Natural killer cell (primary cell): ENCODE results near the gene MYLK4. TPM values are rescaled to one million over a fixed set of nuclear protein-coding genes. Genes with fewer than 3 reads are reported as not detected.
A peak's percentile ranks its signal among the peaks of the same experiment; 100 is the strongest.
"Not testable (repeated sequence)": the region's sequence is repeated elsewhere in the genome, so short reads cannot be mapped to it uniquely, and the experiment has no call there.

Experiments used
- ATAC-seq, 3 donors: fragments of 150-1000 bp in 2 of 3; fragments of 200-7000 bp in 1 of 3; cut with Tn5 transposase; 1 replicate in 1 of 3; 2 replicates in 2 of 3; pipeline ENCODE4 v1.10.0; 2021; ENCODE audit warnings: mild to moderate bottlenecking in 2 of 3, moderate library complexity in 2 of 3
- DNase-seq, 2 donors: peaks; one replicate each; pipeline versions ENCODE4 v3.0.0 to v3.0.0-alpha.2; 2013 to 2021; ENCODE audit warnings: mixed read lengths in 1 of 2
- H3K27ac ChIP-seq: one replicate; pipeline ENCODE4 v1.5.1; 2013; ENCODE audit warnings: mild to moderate bottlenecking, low read length
- H3K27me3 ChIP-seq: one replicate; pipeline ENCODE4 v1.6.1; 2013; ENCODE audit warnings: low read length; ENCODE audit not compliant: control insufficient read depth, insufficient read depth
- H3K36me3 ChIP-seq: one replicate; pipeline ENCODE4 v1.6.1; 2013; ENCODE audit warnings: low read length; ENCODE audit not compliant: control insufficient read depth, insufficient read depth
- H3K4me1 ChIP-seq: one replicate; pipeline ENCODE4 v1.6.1; 2013; ENCODE audit warnings: low read length; ENCODE audit not compliant: control insufficient read depth, insufficient read depth
- H3K4me3 ChIP-seq: one replicate; pipeline ENCODE4 v1.5.1; 2013; ENCODE audit warnings: low read length
- H3K9me3 ChIP-seq: one replicate; pipeline ENCODE4 v1.6.1; 2013; ENCODE audit warnings: low read length; ENCODE audit not compliant: control insufficient read depth, insufficient read depth
- H3K27ac Mint-ChIP-seq, 2 donors: one replicate each; pipeline ENCODE4 v1.8.0; 2022; ENCODE audit warnings: mild to moderate bottlenecking in 2 of 2, mixed read lengths in 2 of 2, moderate library complexity in 1 of 2
- H3K27me3 Mint-ChIP-seq, 2 donors: one replicate each; pipeline ENCODE4 v1.8.0; 2022; ENCODE audit warnings: low read depth in 2 of 2, mixed read lengths in 2 of 2
- H3K36me3 Mint-ChIP-seq: one replicate; pipeline ENCODE4 v1.8.0; 2022; ENCODE audit warnings: mixed read lengths
- H3K4me1 Mint-ChIP-seq, 2 donors: one replicate each; pipeline ENCODE4 v1.8.0; 2022; ENCODE audit warnings: mixed read lengths in 2 of 2
- H3K4me3 Mint-ChIP-seq: one replicate; pipeline ENCODE4 v1.8.0; 2022; ENCODE audit warnings: mild to moderate bottlenecking, moderate library complexity, mixed read lengths
- H3K9me3 Mint-ChIP-seq, 2 donors: one replicate each; pipeline ENCODE4 v1.8.0; 2022; ENCODE audit warnings: mixed read lengths in 2 of 2
- WGBS: methylation state at CpG from one replicate; pipeline ENCODE4 v1.1.7; 2013; ENCODE audit warnings: missing lambda C conversion rate; ENCODE audit not compliant: insufficient coverage; 5-methylcytosine and 5-hydroxymethylcytosine counted together
- intact Hi-C: fragments of 100-400 bp; cut with micrococcal nuclease; formaldehyde crosslinking; loops from one replicate; pipeline ENCODE4 v1.14.2; 2022
- total RNA-seq, 4 donors: library from RNA; stranded (reverse); fragments of 120-200 nt in 1 of 4; gene quantifications; one replicate each; pipeline versions ENCODE4 v1.2.3 to v1.2.4, GENCODE V29; 2013 to 2022
- TF ChIP-seq, protein P1 (sequence below): fragments of 200-600 bp; IDR thresholded peaks from one replicate; pipeline ENCODE4 v1.8.0; 2022; ENCODE audit warnings: antibody characterized with exemption

The MYLK4 gene
- total RNA-seq, 3 donors from 2014 or later (not counting 1 experiment from before 2014, with no cell fraction given): 0.45 to 1.1 (median 0.88) TPM

DNA sequence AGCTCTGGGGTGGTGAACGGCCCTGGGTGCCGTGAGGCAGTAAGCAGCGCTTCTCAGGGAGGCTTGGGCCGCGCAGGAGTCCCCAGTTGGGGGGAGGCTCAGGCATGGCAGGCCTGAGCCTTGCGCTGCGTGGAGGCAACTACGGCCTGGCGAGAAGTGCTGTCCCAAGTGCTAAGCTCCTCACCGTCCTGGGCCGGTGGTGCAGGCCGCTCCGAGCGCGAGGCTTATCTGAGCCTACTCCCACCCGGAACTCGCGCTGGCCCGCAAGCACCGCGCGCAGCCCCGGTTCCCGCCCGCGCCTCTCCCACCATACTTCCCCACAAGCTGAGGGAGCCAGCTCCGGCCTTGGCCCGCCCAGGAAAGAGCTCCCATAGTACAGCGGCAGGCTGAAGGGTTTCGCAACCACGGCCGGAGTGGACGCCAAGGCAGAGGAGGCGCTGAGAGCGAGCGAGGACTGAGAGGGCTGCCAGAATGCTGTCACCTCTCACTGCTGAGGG is 12.7 kb upstream of the MYLK4 start:
- intact Hi-C loops: loop anchor here (10.0 kb wide), 1 partner anchor 519 kb away; the partner anchor contains the start of gene GMDS
- no peak overlapping the region for H3K4me3 ChIP-seq
- no peaks in the 10 kb centered on the region for H3K36me3 ChIP-seq
- DNase-seq (peak in 1 of 2 donors; percentile 15), ATAC-seq (no peak)
- H3K36me3 Mint-ChIP-seq: no peaks in the 10 kb centered on the region
- H3K27ac Mint-ChIP-seq: peak overlapping the region in 1 of 2 donors; percentile 98
- H3K4me1 ChIP-seq: peaks cover 25% of the 10 kb centered on the region
- TF ChIP-seq, protein P1, sequence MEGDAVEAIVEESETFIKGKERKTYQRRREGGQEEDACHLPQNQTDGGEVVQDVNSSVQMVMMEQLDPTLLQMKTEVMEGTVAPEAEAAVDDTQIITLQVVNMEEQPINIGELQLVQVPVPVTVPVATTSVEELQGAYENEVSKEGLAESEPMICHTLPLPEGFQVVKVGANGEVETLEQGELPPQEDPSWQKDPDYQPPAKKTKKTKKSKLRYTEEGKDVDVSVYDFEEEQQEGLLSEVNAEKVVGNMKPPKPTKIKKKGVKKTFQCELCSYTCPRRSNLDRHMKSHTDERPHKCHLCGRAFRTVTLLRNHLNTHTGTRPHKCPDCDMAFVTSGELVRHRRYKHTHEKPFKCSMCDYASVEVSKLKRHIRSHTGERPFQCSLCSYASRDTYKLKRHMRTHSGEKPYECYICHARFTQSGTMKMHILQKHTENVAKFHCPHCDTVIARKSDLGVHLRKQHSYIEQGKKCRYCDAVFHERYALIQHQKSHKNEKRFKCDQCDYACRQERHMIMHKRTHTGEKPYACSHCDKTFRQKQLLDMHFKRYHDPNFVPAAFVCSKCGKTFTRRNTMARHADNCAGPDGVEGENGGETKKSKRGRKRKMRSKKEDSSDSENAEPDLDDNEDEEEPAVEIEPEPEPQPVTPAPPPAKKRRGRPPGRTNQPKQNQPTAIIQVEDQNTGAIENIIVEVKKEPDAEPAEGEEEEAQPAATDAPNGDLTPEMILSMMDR: no peak
- H3K27me3 ChIP-seq: no peaks in the 10 kb centered on the region
- peaks cover 30 to 33% of the 10 kb centered on the region in 2 donors for H3K4me1 Mint-ChIP-seq
- WGBS: 97% methylated on average over 36 of the region's 36 CpGs
- no peaks in the 10 kb centered on the region for H3K9me3 ChIP-seq
- H3K4me3 Mint-ChIP-seq: no peak overlapping the region
- no peaks in the 10 kb centered on the region for H3K9me3 Mint-ChIP-seq
- H3K27ac ChIP-seq: no peak overlapping the region
- H3K27me3 Mint-ChIP-seq: no peaks in the 10 kb centered on the region

DNA sequence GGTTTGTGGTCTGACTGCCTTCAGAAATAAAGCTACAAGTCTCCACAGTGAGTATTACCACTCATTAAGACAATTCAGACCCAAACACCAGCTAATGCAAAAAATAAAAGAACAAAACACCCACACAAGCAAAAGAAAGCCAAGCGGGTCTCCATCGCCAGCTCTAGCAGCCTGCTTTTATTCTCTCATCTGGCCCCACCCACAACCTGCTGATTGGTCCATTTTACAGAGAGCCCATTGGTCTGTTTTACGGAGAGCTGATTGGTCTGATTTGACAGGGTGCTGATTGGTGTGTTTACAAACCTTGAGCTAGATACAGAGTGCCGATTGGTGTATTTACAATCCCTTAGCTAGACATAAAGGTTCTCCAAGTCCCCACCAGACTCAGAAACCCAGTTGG is 12.1 kb upstream of the MYLK4 start:
- H3K9me3 ChIP-seq, H3K27ac ChIP-seq, H3K27me3 ChIP-seq, H3K27me3 Mint-ChIP-seq, H3K36me3 Mint-ChIP-seq, H3K36me3 ChIP-seq, H3K9me3 Mint-ChIP-seq, H3K4me3 ChIP-seq, ATAC-seq: not testable (repeated sequence)
- peaks cover 21% of the 10 kb centered on the region for H3K4me1 ChIP-seq
- intact Hi-C loops: loop anchor here (10.0 kb wide), 1 partner anchor 518 kb away; the partner anchor contains the start of gene GMDS
- Mint-ChIP-seq H3K4me1 (peaks cover 25 to 28% of the 10 kb centered on the region in 2 donors), H3K4me3 (peak overlapping the region; percentile 18), H3K27ac (peak overlapping the region in 1 of 2 donors; percentile 58)
- peak in 1 of 2 donors; percentile 21 for DNase-seq
- 78% methylated on average over 4 of the region's 4 CpGs for WGBS

DNA sequence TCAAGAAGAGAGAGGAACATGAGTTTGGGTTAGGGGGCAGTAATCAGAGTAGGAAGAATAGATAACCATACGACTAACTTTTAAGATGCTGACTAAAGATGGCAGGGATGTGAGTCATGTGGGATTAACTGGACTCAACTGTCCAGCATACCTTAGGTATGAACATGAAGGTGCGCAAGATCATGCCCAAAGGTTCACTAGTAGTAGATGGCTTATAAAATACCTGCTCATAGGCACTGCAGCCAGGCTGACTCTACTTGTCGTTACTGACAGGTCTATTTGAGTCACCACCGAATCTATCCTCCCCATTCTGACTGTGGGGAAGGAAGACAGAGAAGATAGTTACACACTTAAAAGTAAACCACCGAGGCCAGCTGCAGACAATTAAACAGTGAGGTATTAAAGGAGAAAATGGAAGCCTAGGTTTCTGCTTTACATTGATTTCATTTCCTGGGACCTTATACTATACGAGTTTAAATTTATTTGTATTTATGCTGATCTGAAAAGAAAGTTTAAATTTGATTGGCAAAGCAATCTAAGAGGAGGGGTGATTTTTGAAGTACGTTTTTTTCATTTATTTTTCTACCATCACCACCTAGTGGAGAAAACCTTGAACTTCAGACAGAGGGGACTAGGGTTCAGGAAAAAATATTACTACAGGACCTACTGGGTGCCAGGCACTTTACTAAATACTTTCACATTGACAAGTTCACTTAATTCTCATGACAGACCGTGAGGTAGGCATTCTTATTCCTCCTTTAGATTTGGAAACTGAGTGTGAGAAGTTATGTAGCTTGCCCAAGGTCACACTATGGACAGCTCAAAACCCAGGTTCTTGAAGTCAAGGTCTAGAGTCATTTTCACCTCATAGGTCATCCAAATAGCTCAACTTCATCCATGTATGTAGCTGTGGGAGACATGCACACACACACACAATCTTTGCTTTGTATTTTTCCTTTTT is 10.4 kb upstream of the MYLK4 start:
- no peaks in the 10 kb centered on the region for H3K9me3 ChIP-seq
- intact Hi-C loops: loop anchor here (10.0 kb wide), 1 partner anchor 516 kb away; the partner anchor contains the start of gene GMDS
- no peaks in the 10 kb centered on the region for H3K36me3 ChIP-seq
- Mint-ChIP-seq H3K27me3 (peaks cover 5 to 7% of the 10 kb centered on the region in 2 donors), H3K4me1 (peaks cover 9 to 16% of the 10 kb centered on the region in 2 donors), H3K4me3 (peak overlapping the region; percentile 67), H3K36me3 (no peaks in the 10 kb centered on the region), H3K27ac (no peak overlapping the region), H3K9me3 (no peaks in the 10 kb centered on the region)
- no peak overlapping the region for H3K4me3 ChIP-seq
- WGBS: 83% methylated on average over 4 of the region's 8 CpGs
- DNase-seq (peak in 1 of 2 donors; percentile 64), ATAC-seq (no peak)
- TF ChIP-seq, protein P1: peak; percentile 60
- H3K27me3 ChIP-seq: peaks cover 2% of the 10 kb centered on the region
- H3K4me1 ChIP-seq: peaks cover 7% of the 10 kb centered on the region
- no peak overlapping the region for H3K27ac ChIP-seq

DNA sequence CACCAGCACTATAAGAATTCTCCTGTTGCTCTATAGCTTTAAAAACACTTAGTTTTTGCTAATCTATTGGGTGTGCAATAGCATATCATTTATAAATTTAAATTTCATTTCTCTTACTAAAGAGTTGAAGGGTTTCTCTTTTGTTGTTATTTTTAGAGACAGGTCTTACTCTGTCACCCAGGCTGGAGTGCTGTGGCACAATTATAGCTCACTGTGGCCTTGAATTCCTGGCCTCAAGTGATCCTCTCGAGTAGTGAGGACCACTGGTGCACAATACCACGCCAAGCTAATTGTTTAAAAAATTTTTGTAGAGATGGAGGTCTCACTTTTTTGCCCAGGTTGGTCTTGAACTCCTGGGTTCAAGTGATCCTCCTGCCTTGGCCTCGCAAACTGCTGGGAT is 8.3 kb upstream of the MYLK4 start:
- H3K4me3 ChIP-seq: no peak overlapping the region
- whole genome bisulfite sequencing: 81% methylated on average over 3 of the region's 3 CpGs
- no peak overlapping the region for H3K27ac Mint-ChIP-seq

More for the DNA sequence above, 8.3 kb upstream of the MYLK4 start:
- Histone ChIP-seq H3K36me3 (no peaks in the 10 kb centered on the region), H3K27ac (no peak overlapping the region), H3K4me1 (peaks cover 1% of the 10 kb centered on the region), H3K27me3 (peaks cover 2% of the 10 kb centered on the region), H3K9me3 (no peaks in the 10 kb centered on the region)
- DNase-seq: no peak
- ATAC-seq: no peak
- intact Hi-C loops: no loop called here
- Mint-ChIP-seq H3K4me1 (peaks cover 0 to 7% of the 10 kb centered on the region in 2 donors), H3K9me3 (no peaks in the 10 kb centered on the region), H3K36me3 (no peaks in the 10 kb centered on the region), H3K4me3 (no peak overlapping the region), H3K27me3 (peaks cover 16 to 19% of the 10 kb centered on the region in 2 donors)
- TF ChIP-seq, protein P1: no peak
